Left renal pelvis (tissue), 4 donors: ENCODE data around the gene CAB39. TPM values are rescaled to one million over a fixed set of nuclear protein-coding genes. Genes with fewer than 3 reads are reported as not detected.
"Not testable (repeated sequence)": the region's sequence is repeated elsewhere in the genome, so short reads cannot be mapped to it uniquely, and the experiment has no call there.

Experiments used
- DNase-seq, 4 donors: peaks; one replicate each; pipeline ENCODE4 v3.0.0-alpha.2; 2013; ENCODE audit warnings: low read depth in 4 of 4, low spot score in 3 of 4
- polyA plus RNA-seq, 4 donors: library from polyadenylated mRNA; unstranded; fragments of 120-200 nt; gene quantifications; one replicate each; pipeline ENCODE4 v1.2.1, GENCODE V29; 2013; ENCODE audit not compliant: insufficient read length in 4 of 4

Gene CAB39
- polyA plus RNA-seq, 4 donors, result 52.1 to 102 (median 87.7) TPM

GRCh38 chr2:230711224-230711623, 1.4 kb upstream of the CAB39 start:
- DNase-seq, result no peak

GRCh38 chr2:230713331-230714135, 891 bp downstream of the CAB39 start:
- no peak for DNase-seq

GRCh38 chr2:230714136-230714480, 1.5 kb downstream of the CAB39 start:
- DNase-seq, result no peak

GRCh38 chr2:230715201-230715600, 2.6 kb downstream of the CAB39 start:
- DNase-seq, result no peak

GRCh38 chr2:230716588-230716987, 3.9 kb downstream of the CAB39 start:
- DNase-seq, result no peak

GRCh38 chr2:230717600-230717999, 5.0 kb downstream of the CAB39 start:
- DNase-seq, result no peak

GRCh38 chr2:230719340-230719739, 6.7 kb downstream of the CAB39 start:
- no peak for DNase-seq

- no peak for DNase-seq
These were observed 9.1 kb downstream of the CAB39 start for GRCh38 chr2:230721712-230722111.

- no peak for DNase-seq
These were observed 9.7 kb downstream of the CAB39 start for GRCh38 chr2:230722207-230722885.

- no peak for DNase-seq
These were observed 10.7 kb downstream of the CAB39 start for GRCh38 chr2:230723363-230723762.

GRCh38 chr2:230724957-230725356, 12.3 kb downstream of the CAB39 start:
- DNase-seq, result not testable (repeated sequence)

- DNase-seq, result no peak
These were observed 18.9 kb downstream of the CAB39 start for GRCh38 chr2:230731512-230731911.

GRCh38 chr2:230732914-230733401, 20.3 kb downstream of the CAB39 start:
- DNase-seq, result no peak

GRCh38 chr2:230734247-230735175, 21.9 kb downstream of the CAB39 start:
- DNase-seq, result no peak

GRCh38 chr2:230735884-230736283, 23.2 kb downstream of the CAB39 start:
- no peak for DNase-seq

GRCh38 chr2:230737300-230737699, 24.7 kb downstream of the CAB39 start:
- no peak for DNase-seq

GRCh38 chr2:230737791-230738226, 25.2 kb downstream of the CAB39 start:
- no peak for DNase-seq

- DNase-seq, result no peak
These were observed 25.8 kb downstream of the CAB39 start for GRCh38 chr2:230738391-230738811.

GRCh38 chr2:230738924-230739323, 26.3 kb downstream of the CAB39 start:
- DNase-seq, result no peak

- no peak for DNase-seq
These were observed 27.3 kb downstream of the CAB39 start for GRCh38 chr2:230739961-230740360.

GRCh38 chr2:230742781-230743180, 30.1 kb downstream of the CAB39 start:
- DNase-seq, result no peak
